Measurements from ENCODE around the gene NCBP3.

- TF ChIP-seq, protein P1, sequence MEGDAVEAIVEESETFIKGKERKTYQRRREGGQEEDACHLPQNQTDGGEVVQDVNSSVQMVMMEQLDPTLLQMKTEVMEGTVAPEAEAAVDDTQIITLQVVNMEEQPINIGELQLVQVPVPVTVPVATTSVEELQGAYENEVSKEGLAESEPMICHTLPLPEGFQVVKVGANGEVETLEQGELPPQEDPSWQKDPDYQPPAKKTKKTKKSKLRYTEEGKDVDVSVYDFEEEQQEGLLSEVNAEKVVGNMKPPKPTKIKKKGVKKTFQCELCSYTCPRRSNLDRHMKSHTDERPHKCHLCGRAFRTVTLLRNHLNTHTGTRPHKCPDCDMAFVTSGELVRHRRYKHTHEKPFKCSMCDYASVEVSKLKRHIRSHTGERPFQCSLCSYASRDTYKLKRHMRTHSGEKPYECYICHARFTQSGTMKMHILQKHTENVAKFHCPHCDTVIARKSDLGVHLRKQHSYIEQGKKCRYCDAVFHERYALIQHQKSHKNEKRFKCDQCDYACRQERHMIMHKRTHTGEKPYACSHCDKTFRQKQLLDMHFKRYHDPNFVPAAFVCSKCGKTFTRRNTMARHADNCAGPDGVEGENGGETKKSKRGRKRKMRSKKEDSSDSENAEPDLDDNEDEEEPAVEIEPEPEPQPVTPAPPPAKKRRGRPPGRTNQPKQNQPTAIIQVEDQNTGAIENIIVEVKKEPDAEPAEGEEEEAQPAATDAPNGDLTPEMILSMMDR (IDR thresholded peaks at IDR 0.05), result no peak
- no peak for TF ChIP-seq TCF7L2 (IDR thresholded peaks at IDR 0.05; ENCODE audit: low read depth, low read length)
- TF ChIP-seq POLR2AphosphoS5 (IDR thresholded peaks at IDR 0.05; ENCODE audit: low read depth, low read length), result no peak
- TF ChIP-seq REST (IDR thresholded peaks at IDR 0.05; ENCODE audit: insufficient read depth in 1 of 2, low read depth in 2 of 2, low read length in 1 of 2), result no peak
These were observed 72.5 kb downstream of the NCBP3 start for GRCh38 chr17:3773511-3773910.

Measured in Panc1 (cell line).